Gastrocnemius medialis (tissue), 4 donors: ENCODE results near the gene ZSCAN32.

ENCODE experiments used
- POLR2A ChIP-seq, 2 donors: fragments of 450-650 bp; IDR thresholded peaks; one replicate each; pipeline ENCODE4 v1.6.1; 2017; ENCODE audit warnings: antibody characterized with exemption in 2 of 2, mild to moderate bottlenecking in 2 of 2, moderate library complexity in 2 of 2
- TF ChIP-seq, protein P1 (sequence below), 5 experiments: fragments of 450-650 bp in 3 of 5; fragments of 200-600 bp in 2 of 5; sonication (generic) in 2 of 5; IDR thresholded peaks in 4 of 5; conservative IDR thresholded peaks in 1 of 5; 1 replicate in 4 of 5; 2 replicates in 1 of 5; pipeline ENCODE4 v1.5.1; 2016 to 2019; ENCODE audit warnings: antibody characterized with exemption in 5 of 5, mild to moderate bottlenecking in 3 of 5, moderate library complexity in 3 of 5

DNA sequence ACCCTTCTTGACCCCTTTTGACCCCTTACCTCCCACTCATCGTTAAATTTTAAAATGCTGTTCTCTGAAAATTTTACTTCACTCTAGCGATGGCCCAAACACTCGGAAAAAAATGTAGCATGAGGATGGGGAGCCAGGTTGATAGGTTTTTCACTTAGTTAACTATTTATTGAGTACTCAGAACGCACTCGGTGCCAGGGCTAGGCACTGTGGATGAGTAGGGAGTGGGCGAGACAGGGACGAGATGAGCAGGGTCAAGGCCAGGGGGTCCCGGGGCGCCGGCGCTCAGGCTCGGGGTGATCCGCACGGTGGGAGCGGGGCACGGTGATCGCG is 392 bp downstream of the ZSCAN32 start:
- no peak for TF ChIP-seq POLR2A (IDR thresholded peaks at IDR 0.05)
- TF ChIP-seq, protein P1, sequence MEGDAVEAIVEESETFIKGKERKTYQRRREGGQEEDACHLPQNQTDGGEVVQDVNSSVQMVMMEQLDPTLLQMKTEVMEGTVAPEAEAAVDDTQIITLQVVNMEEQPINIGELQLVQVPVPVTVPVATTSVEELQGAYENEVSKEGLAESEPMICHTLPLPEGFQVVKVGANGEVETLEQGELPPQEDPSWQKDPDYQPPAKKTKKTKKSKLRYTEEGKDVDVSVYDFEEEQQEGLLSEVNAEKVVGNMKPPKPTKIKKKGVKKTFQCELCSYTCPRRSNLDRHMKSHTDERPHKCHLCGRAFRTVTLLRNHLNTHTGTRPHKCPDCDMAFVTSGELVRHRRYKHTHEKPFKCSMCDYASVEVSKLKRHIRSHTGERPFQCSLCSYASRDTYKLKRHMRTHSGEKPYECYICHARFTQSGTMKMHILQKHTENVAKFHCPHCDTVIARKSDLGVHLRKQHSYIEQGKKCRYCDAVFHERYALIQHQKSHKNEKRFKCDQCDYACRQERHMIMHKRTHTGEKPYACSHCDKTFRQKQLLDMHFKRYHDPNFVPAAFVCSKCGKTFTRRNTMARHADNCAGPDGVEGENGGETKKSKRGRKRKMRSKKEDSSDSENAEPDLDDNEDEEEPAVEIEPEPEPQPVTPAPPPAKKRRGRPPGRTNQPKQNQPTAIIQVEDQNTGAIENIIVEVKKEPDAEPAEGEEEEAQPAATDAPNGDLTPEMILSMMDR (IDR thresholded peaks at IDR 0.05 in 4 of 5, conservative IDR thresholded peaks at IDR 0.05 in 1 of 5) = no peak
